ENCODE measurements around the gene PDE11A.

PDE11A gene

DNA sequence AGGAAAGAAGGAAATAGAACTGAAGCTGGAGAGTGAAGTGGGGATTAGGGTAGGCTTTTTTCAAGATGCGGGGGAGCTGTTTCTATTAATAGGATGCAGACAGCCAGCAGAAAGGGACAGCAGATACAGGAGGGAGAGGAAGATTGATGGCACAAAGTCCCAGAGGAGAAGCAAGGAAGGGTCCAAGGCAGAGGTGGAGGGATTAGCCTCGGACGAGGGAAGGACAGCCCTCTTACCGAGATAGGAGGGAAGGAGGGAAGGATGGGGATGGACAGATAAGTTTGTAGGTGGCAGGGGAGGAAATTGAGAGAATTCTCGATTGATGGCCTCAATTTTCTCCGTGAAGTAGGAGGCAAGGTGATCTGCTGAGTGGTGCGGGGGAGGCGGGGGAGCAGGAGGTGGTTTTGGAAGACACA is 362.6 kb downstream of the PDE11A start:
- no peaks in the 10 kb centered on the region for H3K27me3 ChIP-seq (ENCODE audit: insufficient read depth, low read depth, severe bottlenecking)
- H3K27ac ChIP-seq = no peak overlapping the region; the same call in 1 of the 2 replicates
- no peak overlapping the region for H3K4me3 ChIP-seq (ENCODE audit: low read depth, low read length)
- H3K9me3 ChIP-seq (ENCODE audit: severe bottlenecking) = no peaks in the 10 kb centered on the region
- TF ChIP-seq, protein P1, sequence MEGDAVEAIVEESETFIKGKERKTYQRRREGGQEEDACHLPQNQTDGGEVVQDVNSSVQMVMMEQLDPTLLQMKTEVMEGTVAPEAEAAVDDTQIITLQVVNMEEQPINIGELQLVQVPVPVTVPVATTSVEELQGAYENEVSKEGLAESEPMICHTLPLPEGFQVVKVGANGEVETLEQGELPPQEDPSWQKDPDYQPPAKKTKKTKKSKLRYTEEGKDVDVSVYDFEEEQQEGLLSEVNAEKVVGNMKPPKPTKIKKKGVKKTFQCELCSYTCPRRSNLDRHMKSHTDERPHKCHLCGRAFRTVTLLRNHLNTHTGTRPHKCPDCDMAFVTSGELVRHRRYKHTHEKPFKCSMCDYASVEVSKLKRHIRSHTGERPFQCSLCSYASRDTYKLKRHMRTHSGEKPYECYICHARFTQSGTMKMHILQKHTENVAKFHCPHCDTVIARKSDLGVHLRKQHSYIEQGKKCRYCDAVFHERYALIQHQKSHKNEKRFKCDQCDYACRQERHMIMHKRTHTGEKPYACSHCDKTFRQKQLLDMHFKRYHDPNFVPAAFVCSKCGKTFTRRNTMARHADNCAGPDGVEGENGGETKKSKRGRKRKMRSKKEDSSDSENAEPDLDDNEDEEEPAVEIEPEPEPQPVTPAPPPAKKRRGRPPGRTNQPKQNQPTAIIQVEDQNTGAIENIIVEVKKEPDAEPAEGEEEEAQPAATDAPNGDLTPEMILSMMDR (IDR thresholded peaks at IDR 0.05; ENCODE audit: low read depth, low read length) = no peak
- peak; percentile 38 for DNase-seq
- H3K36me3 ChIP-seq = no peaks in the 10 kb centered on the region

GRCh38 chr2:177708660-177709444 is 363.7 kb downstream of the PDE11A start:
- H3K27me3 ChIP-seq (ENCODE audit: insufficient read depth, low read depth, severe bottlenecking) = no peaks in the 10 kb centered on the region
- no peaks in the 10 kb centered on the region for H3K36me3 ChIP-seq
- H3K9me3 ChIP-seq (ENCODE audit: severe bottlenecking) = no peaks in the 10 kb centered on the region
- H3K4me3 ChIP-seq (ENCODE audit: low read depth, low read length) = no peak overlapping the region
- TF ChIP-seq, protein P1 (IDR thresholded peaks at IDR 0.05; ENCODE audit: low read depth, low read length) = no peak
- no peak for DNase-seq
- no peak overlapping the region for H3K27ac ChIP-seq

- no peak for DNase-seq
- H3K27me3 ChIP-seq (ENCODE audit: insufficient read depth, low read depth, severe bottlenecking) = no peaks in the 10 kb centered on the region
- H3K36me3 ChIP-seq = no peaks in the 10 kb centered on the region
- H3K9me3 ChIP-seq (ENCODE audit: severe bottlenecking) = no peaks in the 10 kb centered on the region
- TF ChIP-seq, protein P1 (IDR thresholded peaks at IDR 0.05; ENCODE audit: low read depth, low read length) = no peak
- H3K27ac ChIP-seq = no peak overlapping the region
- no peak overlapping the region for H3K4me3 ChIP-seq (ENCODE audit: low read depth, low read length)
Observed at GRCh38 chr2:177708106-177708505, 364.5 kb downstream of the PDE11A start.

DNA sequence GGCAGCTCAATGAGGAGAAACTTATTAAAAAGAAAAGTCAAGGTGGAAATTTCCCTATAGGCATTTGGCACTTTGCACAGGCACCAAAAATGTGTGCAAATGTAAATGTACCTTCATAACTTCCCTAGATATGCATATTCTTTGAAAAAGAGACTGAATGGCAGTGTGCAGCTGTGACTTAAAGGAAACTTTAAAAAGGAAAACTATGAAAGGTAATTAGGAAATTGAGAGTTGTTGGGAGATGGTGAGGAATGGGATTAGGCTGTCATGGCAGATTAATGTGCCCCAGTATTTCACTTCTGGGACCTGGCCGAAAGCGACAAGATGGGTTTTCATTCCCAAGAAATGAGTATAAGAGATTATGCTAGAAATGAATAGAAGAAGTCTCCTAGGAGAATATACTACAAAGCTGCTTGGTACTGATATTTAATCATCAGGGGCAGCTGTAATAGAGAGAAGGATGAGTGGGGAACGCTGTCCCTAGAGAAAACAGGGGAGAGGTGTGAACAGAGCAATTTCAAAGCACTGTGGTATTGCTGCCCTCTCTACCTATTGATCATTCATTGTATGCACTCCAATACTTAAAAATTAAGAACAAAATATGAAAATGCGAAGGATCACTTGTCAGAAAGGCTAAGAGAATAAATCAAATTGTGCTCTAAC is 366.9 kb downstream of the PDE11A start:
- H3K4me3 ChIP-seq (ENCODE audit: low read depth, low read length) = no peak overlapping the region
- no peaks in the 10 kb centered on the region for H3K27me3 ChIP-seq (ENCODE audit: insufficient read depth, low read depth, severe bottlenecking)
- TF ChIP-seq, protein P1 (IDR thresholded peaks at IDR 0.05; ENCODE audit: low read depth, low read length) = no peak
- no peak for DNase-seq
- no peaks in the 10 kb centered on the region for H3K36me3 ChIP-seq
- H3K27ac ChIP-seq = no peak overlapping the region
- H3K9me3 ChIP-seq (ENCODE audit: severe bottlenecking) = no peaks in the 10 kb centered on the region

DNA sequence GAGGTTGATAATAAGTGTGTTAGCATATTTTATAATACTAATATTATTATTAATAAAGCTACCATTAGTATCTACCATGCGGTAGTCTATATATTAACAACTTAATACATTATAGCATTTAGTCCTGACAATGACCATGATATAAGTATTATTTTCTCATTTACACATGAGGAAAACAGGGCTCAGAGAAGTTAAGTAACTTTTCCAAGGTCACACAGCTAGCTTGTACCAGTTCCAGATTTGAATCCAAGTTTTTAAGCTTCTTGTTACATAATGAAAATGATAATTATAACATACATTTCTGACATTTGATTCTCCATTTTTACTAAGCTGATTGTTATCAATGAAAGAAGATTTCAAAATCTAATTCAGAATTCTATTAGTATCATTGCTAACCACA is 369.4 kb downstream of the PDE11A start:
- TF ChIP-seq, protein P1 (IDR thresholded peaks at IDR 0.05; ENCODE audit: low read depth, low read length) = no peak
- H3K27ac ChIP-seq = no peak overlapping the region
- no peaks in the 10 kb centered on the region for H3K27me3 ChIP-seq (ENCODE audit: insufficient read depth, low read depth, severe bottlenecking)
- no peak overlapping the region for H3K4me3 ChIP-seq (ENCODE audit: low read depth, low read length)
- H3K36me3 ChIP-seq = no peaks in the 10 kb centered on the region
- DNase-seq = no peak
- no peaks in the 10 kb centered on the region for H3K9me3 ChIP-seq (ENCODE audit: severe bottlenecking)

All from WERI-Rb-1 (cell line).